SK-N-SH (cell line): ENCODE results near the gene MROH2A. TPM values are rescaled to one million over a fixed set of nuclear protein-coding genes. Genes with fewer than 3 reads are reported as not detected.

Experiments
- CTCF ChIA-PET: fragments of 300-600, 350-600 bp; formaldehyde crosslinking; extraction: SDS; loops from one replicate; lab custom pipeline; 2021; lab: Yijun Ruan, JAX
- POLR2A ChIA-PET: fragments of 350-600 bp; sonication (Branson Sonifier 250); formaldehyde crosslinking; extraction: SDS; loops from one replicate; lab custom pipeline; 2020; ENCODE audit warnings: antibody characterized with exemption, inconsistent platforms; lab: Yijun Ruan, JAX
- DNase-seq: peaks from one replicate; pipeline ENCODE4 v3.0.0; 2012
- H2AFZ ChIP-seq: fragments of 200-600 bp; sonication (generic); 2 replicates; pipeline ENCODE4 v1.8.1; 2016; ENCODE audit warnings: antibody characterized with exemption, mild to moderate bottlenecking, low read depth
- H3F3A ChIP-seq: fragments of 200-600 bp; sonication (generic); replicated peaks from 2 replicates; pipeline ENCODE3; 2016; ENCODE audit warnings: antibody characterized with exemption, mild to moderate bottlenecking; ENCODE audit not compliant: insufficient read depth
- H3K27ac ChIP-seq, 2 experiments: fragments of 200-500 bp in 1 of 2; fragments of 200-600 bp in 1 of 2; sonication (Bioruptor generic) in 1 of 2; sonication (generic), shearing (Covaris generic) in 1 of 2; 2 replicates each; pipeline versions ENCODE4 v1.5.1 to v1.6.1; 2014 to 2016; ENCODE audit warnings: low read depth in 2 of 2, inconsistent platforms in 1 of 2, low read length in 1 of 2, mild to moderate bottlenecking in 1 of 2, mixed read lengths in 1 of 2
- H3K27me3 ChIP-seq: fragments of 200-600 bp; sonication (generic), shearing (Covaris generic); 2 replicates; pipeline ENCODE4 v1.6.1; 2016; ENCODE audit warnings: mixed run types; ENCODE audit not compliant: insufficient read depth
- H3K36me3 ChIP-seq, 2 experiments: fragments of 200-500 bp in 1 of 2; fragments of 200-600 bp in 1 of 2; sonication (Bioruptor generic) in 1 of 2; sonication (generic) in 1 of 2; replicated peaks in 1 of 2; 2 replicates each; pipeline versions ENCODE3 to v1.5.1; 2014 to 2016; ENCODE audit warnings: low read length in 1 of 2, mild to moderate bottlenecking in 1 of 2; ENCODE audit not compliant: insufficient read depth in 2 of 2, control insufficient read depth in 1 of 2
- H3K4me1 ChIP-seq, 2 experiments: fragments of 200-500 bp in 1 of 2; fragments of 200-600 bp in 1 of 2; sonication (Bioruptor generic) in 1 of 2; sonication (generic), shearing (Covaris generic) in 1 of 2; 2 replicates each; pipeline versions ENCODE4 v1.5.1 to v1.6.1; 2014 to 2016; ENCODE audit warnings: low read depth in 1 of 2, low read length in 1 of 2, mixed run types in 1 of 2; ENCODE audit not compliant: insufficient read depth in 2 of 2, control insufficient read depth in 1 of 2
- H3K4me2 ChIP-seq: fragments of 200-600 bp; sonication (generic), shearing (Covaris generic); 2 replicates; pipeline ENCODE4 v1.6.1; 2017; ENCODE audit warnings: mixed run types
- H3K4me3 ChIP-seq, 2 experiments: fragments of 200-500 bp in 1 of 2; fragments of 200-600 bp in 1 of 2; sonication (Bioruptor generic) in 1 of 2; sonication (generic), shearing (Covaris generic) in 1 of 2; 2 replicates each; pipeline versions ENCODE4 v1.5.1 to v1.8.1; 2014 to 2016; ENCODE audit warnings: low read depth in 2 of 2, inconsistent platforms in 1 of 2, low read length in 1 of 2, mild to moderate bottlenecking in 1 of 2, mixed read lengths in 1 of 2, moderate library complexity in 1 of 2
- H3K79me2 ChIP-seq: fragments of 200-600 bp; sonication (generic); 2 replicates; pipeline ENCODE4 v1.8.1; 2017; ENCODE audit warnings: mild to moderate bottlenecking; ENCODE audit not compliant: insufficient read depth
- H3K9ac ChIP-seq: fragments of 200-600 bp; sonication (generic); 2 replicates; pipeline ENCODE4 v1.6.1; 2017; ENCODE audit warnings: mixed run types
- H3K9me2 ChIP-seq: fragments of 200-600 bp; sonication (generic); 2 replicates; pipeline ENCODE4 v1.6.1; 2017; ENCODE audit warnings: mixed run types
- H3K9me3 ChIP-seq: fragments of 200-600 bp; sonication (generic); 2 replicates; pipeline ENCODE4 v1.6.1; 2017; ENCODE audit warnings: mixed run types, mild to moderate bottlenecking, moderate library complexity
- H4K20me1 ChIP-seq: fragments of 200-600 bp; sonication (generic); 2 replicates; pipeline ENCODE4 v1.6.1; 2017; ENCODE audit warnings: mild to moderate bottlenecking, mixed run types; ENCODE audit not compliant: insufficient read depth
- EP300 ChIP-seq, 2 experiments: IDR thresholded peaks; 2 replicates each; pipeline versions ENCODE4 v1.4.0 to v1.6.1; 2012; ENCODE audit warnings: borderline replicate concordance in 1 of 2, low read depth in 1 of 2, low read length in 1 of 2
- EZH2phosphoT487 ChIP-seq: fragments of 200-600 bp; sonication (generic); IDR thresholded peaks from 2 replicates; pipeline ENCODE4 v1.6.1; 2017; ENCODE audit warnings: low read depth, mixed run types, mild to moderate bottlenecking, antibody characterized with exemption, moderate library complexity, borderline replicate concordance
- GABPA ChIP-seq: IDR thresholded peaks from 2 replicates; pipeline ENCODE4 v1.4.0; 2012; ENCODE audit warnings: low read depth, mild to moderate bottlenecking
- JUND ChIP-seq: IDR thresholded peaks from 2 replicates; pipeline ENCODE4 v1.4.0; 2012
- NRF1 ChIP-seq: IDR thresholded peaks from 2 replicates; pipeline ENCODE4 v1.6.1; 2012; ENCODE audit warnings: low read depth, mild to moderate bottlenecking, low read length
- POLR2AphosphoS5 ChIP-seq: IDR thresholded peaks from 2 replicates; pipeline ENCODE4 v1.6.1; 2012; ENCODE audit warnings: low read depth, low read length
- RAD21 ChIP-seq: IDR thresholded peaks from 2 replicates; pipeline ENCODE4 v1.6.1; 2012; ENCODE audit warnings: mild to moderate bottlenecking, low read length
- RFX5 ChIP-seq: IDR thresholded peaks from 2 replicates; pipeline ENCODE4 v1.6.1; 2012; ENCODE audit warnings: mild to moderate bottlenecking, improper control_type of control experiment, low read length
- RXRA ChIP-seq: IDR thresholded peaks from 2 replicates; pipeline ENCODE4 v1.4.0; 2012; ENCODE audit warnings: low read depth, mild to moderate bottlenecking, borderline replicate concordance
- SIN3A ChIP-seq: IDR thresholded peaks from 2 replicates; pipeline ENCODE4 v1.6.1; 2012; ENCODE audit warnings: low read depth, mild to moderate bottlenecking, low read length, moderate library complexity, borderline replicate concordance
- TCF12 ChIP-seq: IDR thresholded peaks from 2 replicates; pipeline ENCODE4 v1.4.0; 2012
- TEAD4 ChIP-seq: IDR thresholded peaks from 2 replicates; pipeline ENCODE4 v1.4.0; 2012; ENCODE audit warnings: mild to moderate bottlenecking, borderline replicate concordance; ENCODE audit not compliant: insufficient read depth
- WGBS: methylation state at CpG from one replicate; pipeline ENCODE4 v1.1.6; 2017; ENCODE audit warnings: low lambda C conversion rate; 5-methylcytosine and 5-hydroxymethylcytosine counted together
- polyA plus RNA-seq, 3 experiments: library from polyadenylated mRNA; depleted of rRNA; stranded (reverse); fragments of >200 nt; gene quantifications; 2 replicates each; pipeline ENCODE4 v1.2.3, GENCODE V29; 2012
- TF ChIP-seq, protein P1 (sequence below): IDR thresholded peaks from 2 replicates; pipeline ENCODE4 v1.4.0; 2012; ENCODE audit warnings: low read depth
- TF ChIP-seq, protein P2 (sequence below): fragments of 200-600 bp; sonication (generic); IDR thresholded peaks from 2 replicates; pipeline ENCODE4 v1.6.1; 2017; ENCODE audit warnings: antibody characterized with exemption, mild to moderate bottlenecking, moderate library complexity
- TF ChIP-seq, protein P3 (sequence below): IDR thresholded peaks from 2 replicates; pipeline ENCODE4 v1.6.1; 2012; ENCODE audit warnings: mild to moderate bottlenecking, low read depth, low read length, moderate library complexity
- TF ChIP-seq, protein P4 (sequence below): fragments of 150-350 bp; IDR thresholded peaks from 2 replicates; pipeline ENCODE4 v1.6.1; 2016; ENCODE audit warnings: mild to moderate bottlenecking, low read depth, low read length
- TF ChIP-seq, protein P5 (sequence below): IDR thresholded peaks from 2 replicates; pipeline ENCODE4; 2012

MROH2A gene
- polyA plus RNA-seq, 1 of the 3 experiments (the other 2 are of a cell fraction) = 0.02 TPM

DNA sequence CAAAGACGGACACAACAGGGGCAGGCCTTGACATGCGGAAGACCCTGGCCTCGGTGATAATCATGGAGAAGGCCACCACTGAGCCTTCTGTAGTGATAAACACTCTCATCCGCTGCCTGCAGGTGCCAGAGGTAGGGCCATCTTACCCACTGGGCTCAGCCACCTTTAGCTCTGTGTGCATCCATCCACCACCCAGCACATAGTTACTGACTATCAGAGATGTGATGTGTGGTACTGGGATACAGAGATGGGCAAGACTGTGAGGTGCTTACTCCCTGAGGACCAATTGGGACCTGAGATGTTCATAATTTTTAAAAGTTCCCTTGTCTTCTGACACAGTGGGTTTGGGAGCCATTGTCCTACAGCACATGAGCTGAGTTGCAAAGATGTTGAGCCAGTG is 1.6 kb downstream of the MROH2A start:
- Histone ChIP-seq H3K79me2 (no peaks in the 10 kb centered on the region), H2AFZ (no peak overlapping the region), H3K4me2 (no peak overlapping the region), H3K9ac (no peak overlapping the region), H3K9me2 (no peaks in the 10 kb centered on the region), H3K27me3 (no peaks in the 10 kb centered on the region), H3K9me3 (no peaks in the 10 kb centered on the region), H3F3A (no peaks in the 10 kb centered on the region), H3K4me3 (no peak overlapping the region), H3K27ac (no peak overlapping the region), H3K36me3 (no peaks in the 10 kb centered on the region), H3K4me1 (no peaks in the 10 kb centered on the region), H4K20me1 (no peaks in the 10 kb centered on the region)
- ChIA-PET POLR2A (no interaction called here), CTCF (interaction anchor here (1.0 kb wide), 1 partner anchor 162 kb away, joined by 3 read pairs; the partner anchor contains the start of gene UGT1A8)
- TF ChIP-seq EZH2phosphoT487 = no peak
- TF ChIP-seq, protein P1, sequence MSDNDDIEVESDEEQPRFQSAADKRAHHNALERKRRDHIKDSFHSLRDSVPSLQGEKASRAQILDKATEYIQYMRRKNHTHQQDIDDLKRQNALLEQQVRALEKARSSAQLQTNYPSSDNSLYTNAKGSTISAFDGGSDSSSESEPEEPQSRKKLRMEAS = no peak
- TF ChIP-seq NRF1 = no peak
- TF ChIP-seq JUND = no peak
- no peak for TF ChIP-seq EP300 (IDR thresholded peaks at IDR 0.05; ENCODE audit: borderline replicate concordance in 1 of 2, low read depth in 1 of 2, low read length in 1 of 2)
- no peak for TF ChIP-seq POLR2AphosphoS5
- no peak for TF ChIP-seq RXRA
- TF ChIP-seq, protein P2, sequence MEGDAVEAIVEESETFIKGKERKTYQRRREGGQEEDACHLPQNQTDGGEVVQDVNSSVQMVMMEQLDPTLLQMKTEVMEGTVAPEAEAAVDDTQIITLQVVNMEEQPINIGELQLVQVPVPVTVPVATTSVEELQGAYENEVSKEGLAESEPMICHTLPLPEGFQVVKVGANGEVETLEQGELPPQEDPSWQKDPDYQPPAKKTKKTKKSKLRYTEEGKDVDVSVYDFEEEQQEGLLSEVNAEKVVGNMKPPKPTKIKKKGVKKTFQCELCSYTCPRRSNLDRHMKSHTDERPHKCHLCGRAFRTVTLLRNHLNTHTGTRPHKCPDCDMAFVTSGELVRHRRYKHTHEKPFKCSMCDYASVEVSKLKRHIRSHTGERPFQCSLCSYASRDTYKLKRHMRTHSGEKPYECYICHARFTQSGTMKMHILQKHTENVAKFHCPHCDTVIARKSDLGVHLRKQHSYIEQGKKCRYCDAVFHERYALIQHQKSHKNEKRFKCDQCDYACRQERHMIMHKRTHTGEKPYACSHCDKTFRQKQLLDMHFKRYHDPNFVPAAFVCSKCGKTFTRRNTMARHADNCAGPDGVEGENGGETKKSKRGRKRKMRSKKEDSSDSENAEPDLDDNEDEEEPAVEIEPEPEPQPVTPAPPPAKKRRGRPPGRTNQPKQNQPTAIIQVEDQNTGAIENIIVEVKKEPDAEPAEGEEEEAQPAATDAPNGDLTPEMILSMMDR = no peak
- no peak for TF ChIP-seq RFX5
- TF ChIP-seq, protein P3, sequence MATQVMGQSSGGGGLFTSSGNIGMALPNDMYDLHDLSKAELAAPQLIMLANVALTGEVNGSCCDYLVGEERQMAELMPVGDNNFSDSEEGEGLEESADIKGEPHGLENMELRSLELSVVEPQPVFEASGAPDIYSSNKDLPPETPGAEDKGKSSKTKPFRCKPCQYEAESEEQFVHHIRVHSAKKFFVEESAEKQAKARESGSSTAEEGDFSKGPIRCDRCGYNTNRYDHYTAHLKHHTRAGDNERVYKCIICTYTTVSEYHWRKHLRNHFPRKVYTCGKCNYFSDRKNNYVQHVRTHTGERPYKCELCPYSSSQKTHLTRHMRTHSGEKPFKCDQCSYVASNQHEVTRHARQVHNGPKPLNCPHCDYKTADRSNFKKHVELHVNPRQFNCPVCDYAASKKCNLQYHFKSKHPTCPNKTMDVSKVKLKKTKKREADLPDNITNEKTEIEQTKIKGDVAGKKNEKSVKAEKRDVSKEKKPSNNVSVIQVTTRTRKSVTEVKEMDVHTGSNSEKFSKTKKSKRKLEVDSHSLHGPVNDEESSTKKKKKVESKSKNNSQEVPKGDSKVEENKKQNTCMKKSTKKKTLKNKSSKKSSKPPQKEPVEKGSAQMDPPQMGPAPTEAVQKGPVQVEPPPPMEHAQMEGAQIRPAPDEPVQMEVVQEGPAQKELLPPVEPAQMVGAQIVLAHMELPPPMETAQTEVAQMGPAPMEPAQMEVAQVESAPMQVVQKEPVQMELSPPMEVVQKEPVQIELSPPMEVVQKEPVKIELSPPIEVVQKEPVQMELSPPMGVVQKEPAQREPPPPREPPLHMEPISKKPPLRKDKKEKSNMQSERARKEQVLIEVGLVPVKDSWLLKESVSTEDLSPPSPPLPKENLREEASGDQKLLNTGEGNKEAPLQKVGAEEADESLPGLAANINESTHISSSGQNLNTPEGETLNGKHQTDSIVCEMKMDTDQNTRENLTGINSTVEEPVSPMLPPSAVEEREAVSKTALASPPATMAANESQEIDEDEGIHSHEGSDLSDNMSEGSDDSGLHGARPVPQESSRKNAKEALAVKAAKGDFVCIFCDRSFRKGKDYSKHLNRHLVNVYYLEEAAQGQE = no peak
- TF ChIP-seq TEAD4 = no peak
- TF ChIP-seq, protein P4, sequence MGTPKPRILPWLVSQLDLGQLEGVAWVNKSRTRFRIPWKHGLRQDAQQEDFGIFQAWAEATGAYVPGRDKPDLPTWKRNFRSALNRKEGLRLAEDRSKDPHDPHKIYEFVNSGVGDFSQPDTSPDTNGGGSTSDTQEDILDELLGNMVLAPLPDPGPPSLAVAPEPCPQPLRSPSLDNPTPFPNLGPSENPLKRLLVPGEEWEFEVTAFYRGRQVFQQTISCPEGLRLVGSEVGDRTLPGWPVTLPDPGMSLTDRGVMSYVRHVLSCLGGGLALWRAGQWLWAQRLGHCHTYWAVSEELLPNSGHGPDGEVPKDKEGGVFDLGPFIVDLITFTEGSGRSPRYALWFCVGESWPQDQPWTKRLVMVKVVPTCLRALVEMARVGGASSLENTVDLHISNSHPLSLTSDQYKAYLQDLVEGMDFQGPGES = no peak
- no peak for TF ChIP-seq SIN3A
- TF ChIP-seq, protein P5, sequence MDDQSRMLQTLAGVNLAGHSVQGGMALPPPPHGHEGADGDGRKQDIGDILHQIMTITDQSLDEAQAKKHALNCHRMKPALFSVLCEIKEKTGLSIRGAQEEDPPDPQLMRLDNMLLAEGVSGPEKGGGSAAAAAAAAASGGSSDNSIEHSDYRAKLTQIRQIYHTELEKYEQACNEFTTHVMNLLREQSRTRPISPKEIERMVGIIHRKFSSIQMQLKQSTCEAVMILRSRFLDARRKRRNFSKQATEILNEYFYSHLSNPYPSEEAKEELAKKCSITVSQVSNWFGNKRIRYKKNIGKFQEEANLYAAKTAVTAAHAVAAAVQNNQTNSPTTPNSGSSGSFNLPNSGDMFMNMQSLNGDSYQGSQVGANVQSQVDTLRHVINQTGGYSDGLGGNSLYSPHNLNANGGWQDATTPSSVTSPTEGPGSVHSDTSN = no peak
- no peak for TF ChIP-seq TCF12
- TF ChIP-seq GABPA = no peak
- no peak for TF ChIP-seq RAD21
- no peak for DNase-seq
- WGBS = 74% methylated on average over 3 of the region's 4 CpGs
